ENCODE measurements around the gene ITPK1.

The ITPK1 gene

GRCh38 chr14:92984082-92984788 is 131.5 kb downstream of the ITPK1 start:
- DNase-seq: no peak

- DNase-seq: no peak
Observed at GRCh38 chr14:92982956-92983355, 132.8 kb downstream of the ITPK1 start.

- DNase-seq: no peak
Observed at GRCh38 chr14:92981726-92982125, 134.0 kb downstream of the ITPK1 start.

- no peak for DNase-seq
Observed at GRCh38 chr14:92980866-92981265, 134.9 kb downstream of the ITPK1 start.

- DNase-seq: no peak
Observed at GRCh38 chr14:92978229-92979021, 137.3 kb downstream of the ITPK1 start.

- DNase-seq: no peak
Observed at GRCh38 chr14:92976268-92976667, 139.5 kb downstream of the ITPK1 start.

GRCh38 chr14:92974541-92975345 is 141.0 kb downstream of the ITPK1 start:
- DNase-seq: no peak

- DNase-seq: no peak
Observed at GRCh38 chr14:92973798-92974372, 141.8 kb downstream of the ITPK1 start.

- peak; percentile 14 for DNase-seq
Observed at GRCh38 chr14:92973261-92973797, 142.4 kb downstream of the ITPK1 start.

- no peak for DNase-seq
Observed at GRCh38 chr14:92971601-92972180, 144.0 kb downstream of the ITPK1 start.

GRCh38 chr14:92970271-92970670 is 145.5 kb downstream of the ITPK1 start:
- DNase-seq: no peak

GRCh38 chr14:92969871-92970270 is 145.9 kb downstream of the ITPK1 start:
- no peak for DNase-seq

GRCh38 chr14:92969430-92969829 is 146.3 kb downstream of the ITPK1 start:
- DNase-seq: no peak

GRCh38 chr14:92968291-92969020 is 147.3 kb downstream of the ITPK1 start:
- no peak for DNase-seq

GRCh38 chr14:92967346-92967926 is 148.3 kb downstream of the ITPK1 start:
- no peak for DNase-seq

- no peak for DNase-seq
Observed at GRCh38 chr14:92965281-92965680, 150.4 kb downstream of the ITPK1 start.

- no peak for DNase-seq
Observed at GRCh38 chr14:92964124-92965109, 151.3 kb downstream of the ITPK1 start.

GRCh38 chr14:92963301-92964123 is 152.2 kb downstream of the ITPK1 start:
- no peak for DNase-seq

- no peak for DNase-seq
Observed at GRCh38 chr14:92962831-92963095, 153.0 kb downstream of the ITPK1 start.
